ENCODE data around the gene UBE2G1.

The UBE2G1 gene

GRCh38 chr17:4307179-4307930 is 59.1 kb downstream of the UBE2G1 start:
- H3K27ac Mint-ChIP-seq (ENCODE audit: low read depth) = no peak overlapping the region
- DNase-seq (ENCODE audit: low spot score in 2 of 2) (no peak), ATAC-seq (replicated peaks; ENCODE audit: extremely low read depth, poor library complexity, severe bottlenecking) (no peak)
- H3K36me3 Mint-ChIP-seq (ENCODE audit: insufficient read depth) = peaks cover 24% of the 10 kb centered on the region
- no peaks in the 10 kb centered on the region for H3K27me3 Mint-ChIP-seq
- no peaks in the 10 kb centered on the region for H3K9me3 Mint-ChIP-seq
- H3K4me3 Mint-ChIP-seq = no peak overlapping the region
- H3K4me1 Mint-ChIP-seq = peaks cover 40% of the 10 kb centered on the region

GRCh38 chr17:4305224-4305623 is 61.3 kb downstream of the UBE2G1 start:
- H3K27ac Mint-ChIP-seq (ENCODE audit: low read depth) = no peak overlapping the region
- H3K36me3 Mint-ChIP-seq (ENCODE audit: insufficient read depth) = peaks cover 30% of the 10 kb centered on the region
- H3K4me1 Mint-ChIP-seq = peaks cover 23% of the 10 kb centered on the region
- no peaks in the 10 kb centered on the region for H3K27me3 Mint-ChIP-seq
- DNase-seq (ENCODE audit: low spot score in 2 of 2) (no peak), ATAC-seq (replicated peaks; ENCODE audit: extremely low read depth, poor library complexity, severe bottlenecking) (no peak)
- no peak overlapping the region for H3K4me3 Mint-ChIP-seq
- H3K9me3 Mint-ChIP-seq = no peaks in the 10 kb centered on the region

- DNase-seq (ENCODE audit: low spot score in 2 of 2) (peak; percentile 25 to 28), ATAC-seq (replicated peaks; ENCODE audit: extremely low read depth, poor library complexity, severe bottlenecking) (peak; percentile 77)
- H3K27ac Mint-ChIP-seq (ENCODE audit: low read depth) = no peak overlapping the region
- H3K4me3 Mint-ChIP-seq = no peak overlapping the region
- H3K27me3 Mint-ChIP-seq = no peaks in the 10 kb centered on the region
- H3K4me1 Mint-ChIP-seq = peaks cover 20% of the 10 kb centered on the region
- H3K36me3 Mint-ChIP-seq (ENCODE audit: insufficient read depth) = peaks cover 30% of the 10 kb centered on the region
- no peaks in the 10 kb centered on the region for H3K9me3 Mint-ChIP-seq
These were observed 62.0 kb downstream of the UBE2G1 start for GRCh38 chr17:4304417-4305027.

GRCh38 chr17:4301066-4301465 is 65.4 kb downstream of the UBE2G1 start:
- DNase-seq (ENCODE audit: low spot score in 2 of 2) (no peak), ATAC-seq (replicated peaks; ENCODE audit: extremely low read depth, poor library complexity, severe bottlenecking) (no peak)
- H3K4me1 Mint-ChIP-seq = peaks cover 21% of the 10 kb centered on the region
- H3K36me3 Mint-ChIP-seq (ENCODE audit: insufficient read depth) = peaks cover 21% of the 10 kb centered on the region
- H3K9me3 Mint-ChIP-seq = no peaks in the 10 kb centered on the region
- H3K27ac Mint-ChIP-seq (ENCODE audit: low read depth) = no peak overlapping the region
- no peak overlapping the region for H3K4me3 Mint-ChIP-seq
- H3K27me3 Mint-ChIP-seq = no peaks in the 10 kb centered on the region

- Mint-ChIP-seq H3K4me1 (peaks cover 30% of the 10 kb centered on the region), H3K9me3 (no peaks in the 10 kb centered on the region), H3K27me3 (no peaks in the 10 kb centered on the region), H3K36me3 (ENCODE audit: insufficient read depth) (peaks cover 22% of the 10 kb centered on the region), H3K4me3 (no peak overlapping the region), H3K27ac (ENCODE audit: low read depth) (peak overlapping the region; percentile 38)
- ATAC-seq (replicated peaks; ENCODE audit: extremely low read depth, poor library complexity, severe bottlenecking) (no peak), DNase-seq (ENCODE audit: low spot score in 2 of 2) (no peak)
These were observed 69.1 kb downstream of the UBE2G1 start for GRCh38 chr17:4297351-4297750.

- Mint-ChIP-seq H3K36me3 (ENCODE audit: insufficient read depth) (peaks cover 14% of the 10 kb centered on the region), H3K4me1 (peaks cover 32% of the 10 kb centered on the region), H3K27me3 (no peaks in the 10 kb centered on the region), H3K27ac (ENCODE audit: low read depth) (peak overlapping the region; percentile 52), H3K9me3 (no peaks in the 10 kb centered on the region), H3K4me3 (no peak overlapping the region)
- no peak for ATAC-seq (replicated peaks; ENCODE audit: extremely low read depth, poor library complexity, severe bottlenecking)
- DNase-seq (ENCODE audit: low spot score in 2 of 2) = no peak
These were observed 70.8 kb downstream of the UBE2G1 start for GRCh38 chr17:4295686-4296085.

GRCh38 chr17:4293572-4293971 is 72.9 kb downstream of the UBE2G1 start:
- peaks cover 18% of the 10 kb centered on the region for H3K36me3 Mint-ChIP-seq (ENCODE audit: insufficient read depth)
- ATAC-seq (replicated peaks; ENCODE audit: extremely low read depth, poor library complexity, severe bottlenecking) (no peak), DNase-seq (ENCODE audit: low spot score in 2 of 2) (no peak)
- H3K4me3 Mint-ChIP-seq = no peak overlapping the region
- H3K4me1 Mint-ChIP-seq = peaks cover 22% of the 10 kb centered on the region
- H3K27me3 Mint-ChIP-seq = no peaks in the 10 kb centered on the region
- H3K9me3 Mint-ChIP-seq = no peaks in the 10 kb centered on the region
- no peak overlapping the region for H3K27ac Mint-ChIP-seq (ENCODE audit: low read depth)

- Mint-ChIP-seq H3K4me3 (no peak overlapping the region), H3K27ac (ENCODE audit: low read depth) (no peak overlapping the region), H3K36me3 (ENCODE audit: insufficient read depth) (peaks cover 35% of the 10 kb centered on the region), H3K9me3 (no peaks in the 10 kb centered on the region), H3K4me1 (peaks cover 6% of the 10 kb centered on the region), H3K27me3 (no peaks in the 10 kb centered on the region)
- DNase-seq (ENCODE audit: low spot score in 2 of 2) (no peak), ATAC-seq (replicated peaks; ENCODE audit: extremely low read depth, poor library complexity, severe bottlenecking) (no peak)
These were observed 78.8 kb downstream of the UBE2G1 start for GRCh38 chr17:4287710-4288109.

- Mint-ChIP-seq H3K4me1 (peaks cover 9% of the 10 kb centered on the region), H3K9me3 (no peaks in the 10 kb centered on the region), H3K27me3 (no peaks in the 10 kb centered on the region), H3K27ac (ENCODE audit: low read depth) (peak overlapping the region; percentile 38), H3K4me3 (no peak overlapping the region), H3K36me3 (ENCODE audit: insufficient read depth) (peaks cover 30% of the 10 kb centered on the region)
- ATAC-seq (replicated peaks; ENCODE audit: extremely low read depth, poor library complexity, severe bottlenecking) (no peak), DNase-seq (ENCODE audit: low spot score in 2 of 2) (no peak)
These were observed 90.0 kb downstream of the UBE2G1 start for GRCh38 chr17:4276514-4276913.

- H3K27ac Mint-ChIP-seq (ENCODE audit: low read depth) = no peak overlapping the region
- H3K4me3 Mint-ChIP-seq = no peak overlapping the region
- peaks cover 5% of the 10 kb centered on the region for H3K4me1 Mint-ChIP-seq
- peaks cover 18% of the 10 kb centered on the region for H3K36me3 Mint-ChIP-seq (ENCODE audit: insufficient read depth)
- H3K9me3 Mint-ChIP-seq = no peaks in the 10 kb centered on the region
- ATAC-seq (replicated peaks; ENCODE audit: extremely low read depth, poor library complexity, severe bottlenecking) = no peak
- DNase-seq (ENCODE audit: low spot score in 2 of 2) = no peak
- H3K27me3 Mint-ChIP-seq = no peaks in the 10 kb centered on the region
These were observed 93.5 kb downstream of the UBE2G1 start for GRCh38 chr17:4272972-4273368.

- H3K36me3 Mint-ChIP-seq (ENCODE audit: insufficient read depth) = peaks cover 16% of the 10 kb centered on the region
- no peak overlapping the region for H3K4me3 Mint-ChIP-seq
- no peaks in the 10 kb centered on the region for H3K9me3 Mint-ChIP-seq
- H3K27ac Mint-ChIP-seq (ENCODE audit: low read depth) = no peak overlapping the region
- DNase-seq (ENCODE audit: low spot score in 2 of 2) (no peak), ATAC-seq (replicated peaks; ENCODE audit: extremely low read depth, poor library complexity, severe bottlenecking) (no peak)
- H3K27me3 Mint-ChIP-seq = no peaks in the 10 kb centered on the region
- H3K4me1 Mint-ChIP-seq = peaks cover 5% of the 10 kb centered on the region
These were observed 94.1 kb downstream of the UBE2G1 start for GRCh38 chr17:4272213-4272971.

- Mint-ChIP-seq H3K9me3 (no peaks in the 10 kb centered on the region), H3K27ac (ENCODE audit: low read depth) (no peak overlapping the region), H3K36me3 (ENCODE audit: insufficient read depth) (peaks cover 11% of the 10 kb centered on the region), H3K27me3 (no peaks in the 10 kb centered on the region), H3K4me3 (no peak overlapping the region), H3K4me1 (peaks cover 2% of the 10 kb centered on the region)
- no peak for ATAC-seq (replicated peaks; ENCODE audit: extremely low read depth, poor library complexity, severe bottlenecking)
- no peak for DNase-seq (ENCODE audit: low spot score in 2 of 2)
These were observed 95.7 kb downstream of the UBE2G1 start for GRCh38 chr17:4270736-4271135.

GRCh38 chr17:4269915-4270314 is 96.6 kb downstream of the UBE2G1 start:
- DNase-seq (ENCODE audit: low spot score in 2 of 2) (no peak), ATAC-seq (replicated peaks; ENCODE audit: extremely low read depth, poor library complexity, severe bottlenecking) (no peak)
- Mint-ChIP-seq H3K9me3 (no peaks in the 10 kb centered on the region), H3K36me3 (ENCODE audit: insufficient read depth) (peaks cover 11% of the 10 kb centered on the region), H3K27ac (ENCODE audit: low read depth) (no peak overlapping the region), H3K4me3 (no peak overlapping the region), H3K27me3 (no peaks in the 10 kb centered on the region), H3K4me1 (no peaks in the 10 kb centered on the region)

All from central memory CD8-positive, alpha-beta T cell (primary cell).